PC-9 (cell line): ENCODE measurements around the gene REEP3. TPM values are rescaled to one million over a fixed set of nuclear protein-coding genes. Genes with fewer than 3 reads are reported as not detected.

Experiments used
- BruUV-seq: library from RNA; stranded (reverse); fragments of 400-500 nt; replicated peaks from 2 replicates; lab custom pipeline; 2021; lab: Mats Ljungman, UMichigan
- CTCF ChIA-PET: fragments of 300-600 bp; sonication (Branson Sonifier 250); formaldehyde crosslinking; loops from one replicate; lab custom pipeline; 2022; ENCODE audit warnings: antibody characterized with exemption; lab: Charles Lee
- POLR2A ChIA-PET: fragments of 300-600 bp; sonication (Branson Sonifier 250); formaldehyde crosslinking; loops from one replicate; lab custom pipeline; 2022; ENCODE audit warnings: antibody characterized with exemption; ENCODE audit not compliant: unreplicated experiment; lab: Charles Lee
- DNase-seq, 2 experiments: peaks; one replicate each; pipeline versions ENCODE4 v3.0.0 to v3.0.0-alpha.2; 2015 to 2022; ENCODE audit warnings: mixed read lengths in 1 of 2
- H2AFZ ChIP-seq: fragments of 200-600 bp; sonication (generic); 2 replicates; pipeline ENCODE4 v1.8.1; 2017; ENCODE audit warnings: antibody characterized with exemption
- H3F3A ChIP-seq: fragments of 200-600 bp; sonication (generic); 2 replicates; pipeline ENCODE4 v1.8.1; 2017; ENCODE audit warnings: antibody characterized with exemption, mild to moderate bottlenecking, low read depth; ENCODE audit not compliant: insufficient read depth
- H3K27ac ChIP-seq: fragments of 200-600 bp; sonication (generic); 2 replicates; pipeline ENCODE4 v1.6.1; 2016; ENCODE audit warnings: mixed run types
- H3K27me3 ChIP-seq: fragments of 200-600 bp; sonication (generic); 2 replicates; pipeline ENCODE4 v1.6.1; 2016; ENCODE audit warnings: low read depth, mixed run types; ENCODE audit not compliant: insufficient read depth
- H3K36me3 ChIP-seq: fragments of 200-600 bp; sonication (generic); 2 replicates; pipeline ENCODE4 v1.6.1; 2016; ENCODE audit warnings: low read depth, mixed run types
- H3K4me1 ChIP-seq: fragments of 200-600 bp; sonication (generic); replicated peaks from 2 replicates; pipeline ENCODE4 v1.6.1; 2016; ENCODE audit warnings: mixed run types; ENCODE audit not compliant: insufficient read depth
- H3K4me2 ChIP-seq: fragments of 200-600 bp; sonication (generic); 2 replicates; pipeline ENCODE4 v1.6.1; 2017; ENCODE audit warnings: mixed run types
- H3K4me3 ChIP-seq: fragments of 200-600 bp; sonication (generic); 2 replicates; pipeline ENCODE4 v1.6.1; 2016; ENCODE audit warnings: mixed run types
- H3K79me2 ChIP-seq: fragments of 200-600 bp; sonication (generic); 2 replicates; pipeline ENCODE4 v1.6.1; 2017; ENCODE audit warnings: low read depth, mixed run types
- H3K9me2 ChIP-seq: fragments of 200-600 bp; sonication (generic); 2 replicates; pipeline ENCODE4 v1.8.1; 2017; ENCODE audit warnings: mild to moderate bottlenecking; ENCODE audit not compliant: insufficient read depth
- H3K9me3 ChIP-seq: fragments of 200-600 bp; sonication (generic); 2 replicates; pipeline ENCODE4 v1.8.1; 2016; ENCODE audit warnings: low read depth; ENCODE audit not compliant: insufficient read depth
- H4K20me1 ChIP-seq: fragments of 200-600 bp; sonication (generic); 2 replicates; pipeline ENCODE4 v1.8.1; 2017; ENCODE audit not compliant: insufficient read depth
- CTCF ChIP-seq: fragments of 200-600 bp; sonication (generic); conservative IDR thresholded peaks from 2 replicates; pipeline ENCODE4 v1.6.1; 2017; ENCODE audit warnings: mixed run types, antibody characterized with exemption, mild to moderate bottlenecking, moderate library complexity
- EZH2 ChIP-seq: fragments of 200-600 bp; sonication (generic); IDR thresholded peaks from 2 replicates; pipeline ENCODE4 v1.8.0; 2017; ENCODE audit warnings: antibody characterized with exemption, low read depth
- intact Hi-C: fragments of 100-400 bp; cut with micrococcal nuclease; formaldehyde crosslinking; loops from one replicate; pipeline ENCODE4 v1.10.0; 2022; ENCODE audit not compliant: unreplicated experiment
- total RNA-seq: library from RNA; stranded (reverse); gene quantifications from 2 replicates; pipeline ENCODE4 v1.2.3, GENCODE V29; 2021

The REEP3 gene
- total RNA-seq, 1 experiment from 2014 or later: 56.4 TPM

GRCh38 chr10:63665670-63666134, 144.5 kb downstream of the REEP3 start:
- H3K36me3 ChIP-seq: no peaks in the 10 kb centered on the region
- 0 out of 2 replicates have a peak, but pooled peaks cover 7% of the 10 kb centered on the region for H3K4me1 ChIP-seq
- ChIA-PET CTCF (no interaction called here), POLR2A (no interaction called here)
- BruUV-seq: no TSS peak
- H3K9me3 ChIP-seq: no peaks in the 10 kb centered on the region
- no peaks in the 10 kb centered on the region for H3F3A ChIP-seq
- no peak overlapping the region for H2AFZ ChIP-seq
- intact Hi-C loops: no loop called here
- no peak overlapping the region for H3K4me2 ChIP-seq
- no peaks in the 10 kb centered on the region for H3K9me2 ChIP-seq
- H3K79me2 ChIP-seq: no peaks in the 10 kb centered on the region
- TF ChIP-seq CTCF (no peak), EZH2 (no peak)
- H3K27ac ChIP-seq: no peak overlapping the region
- DNase-seq: no peak
- H4K20me1 ChIP-seq: no peaks in the 10 kb centered on the region
- no peak overlapping the region for H3K4me3 ChIP-seq
- no peaks in the 10 kb centered on the region for H3K27me3 ChIP-seq

DNA sequence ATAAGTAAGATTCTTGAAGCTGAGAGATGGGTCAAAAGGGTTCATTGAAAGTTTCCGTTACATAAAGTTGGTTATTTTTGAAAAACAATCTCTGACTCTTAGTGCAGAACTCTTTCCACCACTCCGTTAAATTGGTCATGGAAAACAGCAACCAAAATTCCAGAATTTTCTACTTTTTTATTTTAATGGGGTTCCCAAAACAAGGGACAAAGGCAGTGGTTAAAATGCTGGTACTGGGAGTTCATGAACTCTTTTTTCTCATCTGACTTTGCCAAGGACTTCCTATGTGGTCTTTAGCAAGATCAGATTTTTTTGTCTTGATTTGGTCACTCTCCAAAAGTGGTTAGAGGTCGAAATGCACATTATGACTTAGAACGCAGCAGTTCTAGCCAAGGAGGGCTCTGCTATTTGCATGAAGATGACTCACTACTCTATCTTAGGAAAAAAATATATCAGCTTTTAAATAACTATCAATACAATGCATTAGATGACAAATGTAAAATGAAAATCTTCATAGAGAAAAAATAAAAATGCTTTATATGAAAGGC, 145.7 kb downstream of the REEP3 start:
- no peaks in the 10 kb centered on the region for H3K9me2 ChIP-seq
- CTCF ChIA-PET: no interaction called here
- no peaks in the 10 kb centered on the region for H3K9me3 ChIP-seq
- H4K20me1 ChIP-seq: no peaks in the 10 kb centered on the region
- no peak for TF ChIP-seq CTCF
- TF ChIP-seq EZH2: no peak
- H3K27me3 ChIP-seq: no peaks in the 10 kb centered on the region
- no peaks in the 10 kb centered on the region for H3K36me3 ChIP-seq
- POLR2A ChIA-PET: no interaction called here
- BruUV-seq: no TSS peak
- H3K4me3 ChIP-seq: no peak overlapping the region
- no peaks in the 10 kb centered on the region for H3K79me2 ChIP-seq
- H3K4me2 ChIP-seq: no peak overlapping the region
- H3K27ac ChIP-seq: no peak overlapping the region
- peak overlapping the region; percentile 21; the same call in 1 of the 2 replicates for H2AFZ ChIP-seq
- H3K4me1 ChIP-seq: 0 out of 2 replicates have a peak, but pooled peaks cover 7% of the 10 kb centered on the region
- no peaks in the 10 kb centered on the region for H3F3A ChIP-seq
- intact Hi-C loops: no loop called here
- DNase-seq: peak in 1 of 2 experiments; percentile 45

- TF ChIP-seq CTCF (no peak), EZH2 (no peak)
- Histone ChIP-seq H3K4me1 (0 out of 2 replicates have a peak, but pooled peaks cover 7% of the 10 kb centered on the region), H3K9me2 (no peaks in the 10 kb centered on the region), H3K4me2 (no peak overlapping the region), H3K27me3 (no peaks in the 10 kb centered on the region), H2AFZ (no peak overlapping the region), H3F3A (no peaks in the 10 kb centered on the region), H4K20me1 (no peaks in the 10 kb centered on the region), H3K4me3 (no peak overlapping the region), H3K9me3 (no peaks in the 10 kb centered on the region), H3K36me3 (no peaks in the 10 kb centered on the region), H3K27ac (no peak overlapping the region), H3K79me2 (no peaks in the 10 kb centered on the region)
- DNase-seq: no peak
- intact Hi-C loops: no loop called here
- ChIA-PET CTCF (no interaction called here), POLR2A (no interaction called here)
- no TSS peak for BruUV-seq
These were observed 146.6 kb downstream of the REEP3 start for GRCh38 chr10:63667596-63668480.
